Stomach (tissue), 9 donors: ENCODE measurements around the gene FBXO27. TPM values are rescaled to one million over a fixed set of nuclear protein-coding genes. Genes with fewer than 3 reads are reported as not detected.

Experiments
- DNase-seq, 2 donors: peaks; one replicate each; pipeline versions ENCODE4 v3.0.0 to v3.0.0-alpha.2; 2013 to 2019
- H3K27ac ChIP-seq, 5 donors: fragments of 200-600 bp in 4 of 5; sonication (generic) in 4 of 5; one replicate each; pipeline ENCODE4 v1.5.1; 2013 to 2019; ENCODE audit warnings: mild to moderate bottlenecking in 1 of 5, moderate library complexity in 1 of 5
- H3K27me3 ChIP-seq, 3 donors: fragments of 200-600 bp; sonication (generic); one replicate each; pipeline ENCODE4 v1.5.1; 2017 to 2019; ENCODE audit warnings: mixed run types in 1 of 3
- H3K36me3 ChIP-seq, 4 donors: fragments of 200-600 bp; sonication (generic); 1 replicate in 3 of 4; 2 replicates in 1 of 4; pipeline ENCODE4 v1.5.1; 2016 to 2019
- H3K4me1 ChIP-seq, 4 donors: fragments of 200-600 bp; sonication (generic); one replicate each; pipeline ENCODE4 v1.5.1; 2016 to 2019
- H3K4me3 ChIP-seq, 4 donors: fragments of 200-600 bp; sonication (generic) in 3 of 4; one replicate each; pipeline ENCODE4 v1.5.1; 2016 to 2019; ENCODE audit warnings: mild to moderate bottlenecking in 1 of 4
- H3K9me3 ChIP-seq, 4 donors: fragments of 200-600 bp; sonication (generic); one replicate each; pipeline ENCODE4 v1.5.1; 2016 to 2019
- EP300 ChIP-seq: sonication (generic); formaldehyde crosslinking; IDR thresholded peaks from one replicate; pipeline ENCODE4 v1.6.1; 2017; ENCODE audit warnings: antibody characterized with exemption
- POLR2A ChIP-seq, 4 donors: fragments of 450-650 bp; IDR thresholded peaks; one replicate each; pipeline ENCODE4 v1.6.1; 2016; ENCODE audit warnings: antibody characterized with exemption in 4 of 4, control low read depth in 2 of 4, mild to moderate bottlenecking in 1 of 4, moderate library complexity in 1 of 4
- POLR2AphosphoS5 ChIP-seq, 3 donors: sonication (generic); formaldehyde crosslinking; IDR thresholded peaks; one replicate each; pipeline ENCODE4 v1.6.1; 2016; ENCODE audit warnings: antibody characterized with exemption in 3 of 3
- WGBS, 5 donors: extraction: QIAGEN DNeasy Blood & Tissue Kit in 3 of 5; methylation state at CpG; one replicate each; pipeline versions ENCODE4 v1.1.5 to v1.1.7; 2013 to 2018; 5-methylcytosine and 5-hydroxymethylcytosine counted together
- intact Hi-C: fragments of 100-400 bp; cut with DNase I; formaldehyde crosslinking; loops from one replicate; pipeline ENCODE4 v1.15.1; 2023; ENCODE audit warnings: low total_unique reads
- polyA plus RNA-seq, 3 donors: library from polyadenylated mRNA; stranded (reverse); fragments of 200-250 nt; gene quantifications; one replicate each; pipeline ENCODE4 v1.2.3, GENCODE V29; 2013
- total RNA-seq, 5 donors: library from RNA; depleted of rRNA; stranded (reverse); fragments of >200 nt; gene quantifications; one replicate each; pipeline versions ENCODE4 v1.1.0 to v1.2.3, GENCODE V29; 2014 to 2016
- TF ChIP-seq, protein P1 (sequence below), 7 experiments: fragments of 450-650 bp in 4 of 7; fragments of 200-600 bp in 3 of 7; sonication (generic) in 3 of 7; IDR thresholded peaks; one replicate each; pipeline ENCODE4 v1.5.1; 2016 to 2019; ENCODE audit warnings: antibody characterized with exemption in 7 of 7, control low read depth in 2 of 7, mild to moderate bottlenecking in 1 of 7
- donor health status: healthy with polysubstance abuse.
- donor health status: Bipolar disorder and iron deficiency.
- donor health status: healthy.

The FBXO27 gene
- total and polyA plus RNA-seq, 8 donors = 0.89 to 7.1 (median 3.2) TPM; not detected in 1

DNA sequence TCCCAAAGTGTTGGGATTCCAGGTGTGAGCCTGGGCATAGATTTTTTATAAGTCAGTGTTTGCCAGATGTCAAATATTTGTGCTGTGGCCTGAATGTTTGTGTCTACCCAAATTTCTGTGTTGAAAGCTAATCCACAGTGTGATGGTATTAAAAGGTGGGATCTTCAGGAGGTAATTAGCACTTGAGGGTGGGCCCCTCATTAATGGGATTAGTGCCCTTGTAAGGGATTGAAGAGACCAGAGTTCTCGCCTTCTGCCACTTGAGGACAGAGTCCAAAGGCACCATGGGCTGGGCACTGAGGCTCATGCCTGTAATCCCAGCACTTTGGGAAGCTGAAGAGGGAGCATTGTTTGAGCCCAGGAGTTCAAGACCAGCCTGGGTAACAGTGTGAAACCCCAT, 47.1 kb downstream of the FBXO27 start:
- Histone ChIP-seq H3K9me3 (peaks cover 0 to 15% (median 9%) of the 10 kb centered on the region in 4 donors), H3K27ac (no peak overlapping the region), H3K36me3 (no peaks in the 10 kb centered on the region), H3K27me3 (peaks cover 0 to 9% (median 0%) of the 10 kb centered on the region in 3 donors), H3K4me3 (no peak overlapping the region), H3K4me1 (no peaks in the 10 kb centered on the region)
- DNase-seq = no peak
- intact Hi-C loops = no loop called here
- TF ChIP-seq POLR2AphosphoS5 (IDR thresholded peaks at IDR 0.05) (no peak), POLR2A (IDR thresholded peaks at IDR 0.05) (no peak), EP300 (no peak)
- TF ChIP-seq, protein P1, sequence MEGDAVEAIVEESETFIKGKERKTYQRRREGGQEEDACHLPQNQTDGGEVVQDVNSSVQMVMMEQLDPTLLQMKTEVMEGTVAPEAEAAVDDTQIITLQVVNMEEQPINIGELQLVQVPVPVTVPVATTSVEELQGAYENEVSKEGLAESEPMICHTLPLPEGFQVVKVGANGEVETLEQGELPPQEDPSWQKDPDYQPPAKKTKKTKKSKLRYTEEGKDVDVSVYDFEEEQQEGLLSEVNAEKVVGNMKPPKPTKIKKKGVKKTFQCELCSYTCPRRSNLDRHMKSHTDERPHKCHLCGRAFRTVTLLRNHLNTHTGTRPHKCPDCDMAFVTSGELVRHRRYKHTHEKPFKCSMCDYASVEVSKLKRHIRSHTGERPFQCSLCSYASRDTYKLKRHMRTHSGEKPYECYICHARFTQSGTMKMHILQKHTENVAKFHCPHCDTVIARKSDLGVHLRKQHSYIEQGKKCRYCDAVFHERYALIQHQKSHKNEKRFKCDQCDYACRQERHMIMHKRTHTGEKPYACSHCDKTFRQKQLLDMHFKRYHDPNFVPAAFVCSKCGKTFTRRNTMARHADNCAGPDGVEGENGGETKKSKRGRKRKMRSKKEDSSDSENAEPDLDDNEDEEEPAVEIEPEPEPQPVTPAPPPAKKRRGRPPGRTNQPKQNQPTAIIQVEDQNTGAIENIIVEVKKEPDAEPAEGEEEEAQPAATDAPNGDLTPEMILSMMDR (IDR thresholded peaks at IDR 0.05) = no peak
- 67 to 100% (median 88%) methylated on average over 1 of the region's 1 CpG; no CpG with 5 or more reads in 1 of the 5 donors for WGBS, 5 donors

GRCh38 chr19:38980583-38981374, 51.6 kb downstream of the FBXO27 start:
- Histone ChIP-seq H3K27me3 (peaks cover 0 to 10% (median under 1%) of the 10 kb centered on the region in 3 donors), H3K27ac (no peak overlapping the region), H3K36me3 (no peaks in the 10 kb centered on the region), H3K4me1 (peaks cover 7 to 13% (median 10%) of the 10 kb centered on the region in 4 donors), H3K9me3 (peaks cover 0 to 14% (median 10%) of the 10 kb centered on the region in 4 donors), H3K4me3 (no peak overlapping the region)
- no peak for DNase-seq
- WGBS, 5 donors = 87 to 97% (median 95%) methylated on average over 10 of the region's 10 CpGs
- TF ChIP-seq, protein P1 (IDR thresholded peaks at IDR 0.05) = no peak
- no peak for TF ChIP-seq EP300
- TF ChIP-seq POLR2AphosphoS5 (IDR thresholded peaks at IDR 0.05) = no peak
- no peak for TF ChIP-seq POLR2A (IDR thresholded peaks at IDR 0.05)
- intact Hi-C loops = no loop called here

- H3K4me3 ChIP-seq = no peak overlapping the region
- intact Hi-C loops = no loop called here
- H3K9me3 ChIP-seq = peaks cover 0 to 7% (median 4%) of the 10 kb centered on the region in 4 donors
- WGBS, 5 donors = 73 to 90% (median 77%) methylated on average over 5 of the region's 5 CpGs
- H3K27me3 ChIP-seq = peaks cover 0 to 16% (median 9%) of the 10 kb centered on the region in 3 donors
- peaks cover 7 to 22% (median 18%) of the 10 kb centered on the region in 4 donors for H3K4me1 ChIP-seq
- no peaks in the 10 kb centered on the region for H3K36me3 ChIP-seq
- TF ChIP-seq POLR2A (IDR thresholded peaks at IDR 0.05) (no peak), EP300 (no peak), POLR2AphosphoS5 (IDR thresholded peaks at IDR 0.05) (no peak)
- TF ChIP-seq, protein P1 (IDR thresholded peaks at IDR 0.05) = no peak
- no peak for DNase-seq
- no peak overlapping the region for H3K27ac ChIP-seq
These were observed 52.5 kb downstream of the FBXO27 start for GRCh38 chr19:38979812-38980211.

DNA sequence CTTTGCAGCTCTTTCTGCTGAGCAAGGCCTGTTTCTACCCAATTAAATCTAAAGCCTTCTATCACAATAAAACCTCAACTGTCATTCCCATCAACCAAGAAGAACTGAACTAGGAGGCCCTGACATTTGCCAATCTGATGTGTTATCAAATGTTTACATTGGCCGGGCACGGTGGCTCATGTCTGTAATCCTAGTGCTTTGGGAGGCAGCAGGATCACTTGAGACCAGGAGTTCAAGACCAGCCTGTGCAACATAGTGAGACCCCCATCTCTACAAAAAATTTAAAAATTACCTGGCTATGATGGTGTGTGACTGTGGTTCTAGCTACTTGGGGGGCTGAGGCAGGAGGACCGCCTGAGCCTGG, 54.0 kb downstream of the FBXO27 start:
- 43 to 55% (median 47%) methylated on average over 3 of the region's 3 CpGs for WGBS, 5 donors

More for the DNA sequence above, 54.0 kb downstream of the FBXO27 start:
- Histone ChIP-seq H3K27ac (no peak overlapping the region), H3K9me3 (peaks cover 0 to 7% (median 3%) of the 10 kb centered on the region in 4 donors), H3K4me1 (peaks cover 7 to 31% (median 23%) of the 10 kb centered on the region in 4 donors), H3K36me3 (no peaks in the 10 kb centered on the region), H3K4me3 (no peak overlapping the region), H3K27me3 (peaks cover 0 to 16% (median 9%) of the 10 kb centered on the region in 3 donors)
- intact Hi-C loops = no loop called here
- TF ChIP-seq, protein P1 (IDR thresholded peaks at IDR 0.05) = no peak
- TF ChIP-seq POLR2AphosphoS5 (IDR thresholded peaks at IDR 0.05) (no peak), EP300 (no peak), POLR2A (IDR thresholded peaks at IDR 0.05) (no peak)
- DNase-seq = no peak
